HepG2 (cell line): Measurements from ENCODE around the gene ZNF514. TPM values are rescaled to one million over a fixed set of nuclear protein-coding genes. Genes with fewer than 3 reads are reported as not detected.

ENCODE experiments used
- CC2D1A ChIP-seq: sonication (generic); formaldehyde crosslinking; IDR thresholded peaks from 2 replicates; pipeline ENCODE4 v1.8.1; 2023; ENCODE audit warnings: mild to moderate bottlenecking, missing genetic modification reagents
- FIP1L1 ChIP-seq: fragments of 200-400 bp; formaldehyde crosslinking; IDR thresholded peaks from 2 replicates; pipeline ENCODE4 v1.6.1; 2018; ENCODE audit warnings: low read depth, mild to moderate bottlenecking, low read length, moderate library complexity, borderline replicate concordance; ENCODE audit not compliant: insufficient read depth
- PCBP1 ChIP-seq: fragments of 200-400 bp; formaldehyde crosslinking; IDR thresholded peaks from 2 replicates; pipeline ENCODE4 v1.6.1; 2017; ENCODE audit warnings: mild to moderate bottlenecking, low read depth, low read length, borderline replicate concordance
- ZNF446 ChIP-seq: sonication (generic); formaldehyde crosslinking; IDR thresholded peaks from 2 replicates; pipeline ENCODE4 v1.5.0; 2020; ENCODE audit warnings: mild to moderate bottlenecking, missing genetic modification reagents
- polyA plus RNA-seq, 8 experiments: library from polyadenylated mRNA; depleted of rRNA in 3 of 8; stranded (reverse) in 7 of 8; unstranded in 1 of 8; fragments of >200 nt; fragmentation: Illumina TruSeq in 4 of 8; extraction: Trizol in 4 of 8; gene quantifications; 2 replicates each; pipeline versions ENCODE4 v1.2.1 to v1.2.3, GENCODE V29; 2011 to 2016; ENCODE audit warnings: low read depth in 4 of 8, missing spikeins in 1 of 8, mixed read lengths in 1 of 8; ENCODE audit not compliant: insufficient read depth in 1 of 8
- total RNA-seq, 5 experiments: library from RNA; depleted of rRNA; stranded (reverse); fragments of >200 nt; fragmentation: Illumina TruSeq; extraction: Trizol; gene quantifications; 2 replicates each; pipeline ENCODE4 v1.2.3, GENCODE V29; 2016; ENCODE audit warnings: low read depth in 1 of 5
- TF ChIP-seq, protein P1 (sequence below): IDR thresholded peaks from 2 replicates; pipeline ENCODE4 v1.6.1; 2016; ENCODE audit warnings: missing biosample characterization, missing genetic modification reagents, low read depth
- TF ChIP-seq, protein P2 (sequence below): sonication (generic); formaldehyde crosslinking; IDR thresholded peaks from 2 replicates; pipeline ENCODE4 v1.5.0; 2020; ENCODE audit warnings: mild to moderate bottlenecking, missing genetic modification reagents
- TF ChIP-seq, protein P3 (sequence below): sonication (generic); formaldehyde crosslinking; IDR thresholded peaks from 2 replicates; pipeline ENCODE4 v1.8.0; 2022; ENCODE audit warnings: mild to moderate bottlenecking, missing genetic modification reagents; ENCODE audit not compliant: insufficient replicate concordance
- TF ChIP-seq, protein P4 (sequence below): sonication (generic); formaldehyde crosslinking; conservative IDR thresholded peaks from 2 replicates; pipeline ENCODE4 v1.4.0; 2020; ENCODE audit warnings: missing genetic modification reagents
- TF ChIP-seq, protein P5 (sequence below): sonication (generic); formaldehyde crosslinking; IDR thresholded peaks from 2 replicates; pipeline ENCODE4 v1.4.0; 2020; ENCODE audit warnings: missing genetic modification reagents
- TF ChIP-seq, protein P6 (sequence below): sonication (generic); formaldehyde crosslinking; IDR thresholded peaks from 2 replicates; pipeline ENCODE4 v1.8.1; 2023; ENCODE audit warnings: mild to moderate bottlenecking, inconsistent platforms, moderate library complexity, missing genetic modification reagents, borderline replicate concordance
- TF ChIP-seq, protein P7 (sequence below): sonication (generic); formaldehyde crosslinking; IDR thresholded peaks from 2 replicates; pipeline ENCODE4 v1.4.0; 2020; ENCODE audit warnings: mild to moderate bottlenecking, missing genetic modification reagents
- TF ChIP-seq, protein P8 (sequence below), 2 experiments: sonication (generic) in 1 of 2; formaldehyde crosslinking in 1 of 2; IDR thresholded peaks; 2 replicates each; pipeline versions ENCODE4 v1.5.1 to v1.6.1; 2011 to 2020; ENCODE audit warnings: borderline replicate concordance in 1 of 2, low read depth in 1 of 2, low read length in 1 of 2, mild to moderate bottlenecking in 1 of 2, missing genetic modification reagents in 1 of 2, moderate library complexity in 1 of 2

The ZNF514 gene
- total and polyA plus RNA-seq, 2 of the 13 experiments (the other 11 are each of a cell fraction or from before 2014, with no cell fraction given), result 15.2 to 18.7 TPM

DNA sequence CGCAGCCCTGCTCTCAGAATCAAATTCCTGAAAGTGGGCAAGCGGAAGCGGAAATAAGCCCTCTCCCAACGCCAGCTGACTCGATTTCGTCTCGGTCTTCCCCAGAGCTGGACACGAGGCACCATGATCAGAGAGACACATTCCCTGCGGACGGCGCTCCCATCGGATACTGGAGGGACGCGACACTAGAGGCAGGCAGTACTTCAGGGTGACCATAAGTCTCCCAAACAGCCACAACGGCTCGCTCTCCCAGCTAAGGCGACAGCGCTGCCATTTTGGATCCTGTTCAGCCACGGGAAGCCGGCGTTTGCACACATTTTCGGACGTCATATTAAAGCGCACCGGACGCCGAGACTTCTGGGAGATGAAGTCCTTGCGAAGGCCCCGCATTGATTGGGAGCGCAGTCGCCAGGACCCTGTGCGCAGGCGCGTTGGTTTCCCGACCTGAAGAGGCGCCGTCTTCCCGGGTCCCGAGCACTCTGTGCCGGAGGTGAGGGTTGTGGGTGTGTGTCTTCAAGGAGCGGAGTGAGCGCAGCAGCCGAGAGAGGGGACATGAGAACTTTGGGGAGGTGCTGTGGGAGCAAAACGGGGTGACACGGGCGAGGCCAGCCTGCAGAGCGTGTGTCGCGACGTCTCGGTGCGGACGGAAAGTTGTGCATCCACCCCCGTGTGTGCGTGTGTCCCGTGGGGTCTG is 5.9 kb upstream of the ZNF514 start, which contains the start of gene ZNF2 (continued):
- TF ChIP-seq, protein P1, sequence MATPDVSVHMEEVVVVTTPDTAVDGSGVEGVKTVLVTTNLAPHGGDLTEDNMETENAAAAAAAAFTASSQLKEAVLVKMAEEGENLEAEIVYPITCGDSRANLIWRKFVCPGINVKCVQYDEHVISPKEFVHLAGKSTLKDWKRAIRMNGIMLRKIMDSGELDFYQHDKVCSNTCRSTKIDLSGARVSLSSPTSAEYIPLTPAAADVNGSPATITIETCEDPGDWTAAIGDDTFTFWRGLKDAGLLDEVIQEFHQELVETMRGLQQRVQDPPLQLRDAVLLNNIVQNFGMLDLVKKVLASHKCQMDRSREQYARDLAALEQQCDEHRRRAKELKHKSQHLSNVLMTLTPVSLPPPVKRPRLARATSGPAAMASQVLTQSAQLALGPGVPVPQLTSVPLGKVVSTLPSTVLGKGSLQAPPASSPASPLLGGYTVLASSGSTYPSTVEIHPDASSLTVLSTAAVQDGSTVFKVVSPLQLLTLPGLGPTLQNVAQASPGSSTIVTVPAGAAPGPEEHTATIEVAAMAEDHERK (CRISPR knock-in tag), result peak; percentile 51; the same call in 1 of the 2 replicates
- TF ChIP-seq, protein P2, sequence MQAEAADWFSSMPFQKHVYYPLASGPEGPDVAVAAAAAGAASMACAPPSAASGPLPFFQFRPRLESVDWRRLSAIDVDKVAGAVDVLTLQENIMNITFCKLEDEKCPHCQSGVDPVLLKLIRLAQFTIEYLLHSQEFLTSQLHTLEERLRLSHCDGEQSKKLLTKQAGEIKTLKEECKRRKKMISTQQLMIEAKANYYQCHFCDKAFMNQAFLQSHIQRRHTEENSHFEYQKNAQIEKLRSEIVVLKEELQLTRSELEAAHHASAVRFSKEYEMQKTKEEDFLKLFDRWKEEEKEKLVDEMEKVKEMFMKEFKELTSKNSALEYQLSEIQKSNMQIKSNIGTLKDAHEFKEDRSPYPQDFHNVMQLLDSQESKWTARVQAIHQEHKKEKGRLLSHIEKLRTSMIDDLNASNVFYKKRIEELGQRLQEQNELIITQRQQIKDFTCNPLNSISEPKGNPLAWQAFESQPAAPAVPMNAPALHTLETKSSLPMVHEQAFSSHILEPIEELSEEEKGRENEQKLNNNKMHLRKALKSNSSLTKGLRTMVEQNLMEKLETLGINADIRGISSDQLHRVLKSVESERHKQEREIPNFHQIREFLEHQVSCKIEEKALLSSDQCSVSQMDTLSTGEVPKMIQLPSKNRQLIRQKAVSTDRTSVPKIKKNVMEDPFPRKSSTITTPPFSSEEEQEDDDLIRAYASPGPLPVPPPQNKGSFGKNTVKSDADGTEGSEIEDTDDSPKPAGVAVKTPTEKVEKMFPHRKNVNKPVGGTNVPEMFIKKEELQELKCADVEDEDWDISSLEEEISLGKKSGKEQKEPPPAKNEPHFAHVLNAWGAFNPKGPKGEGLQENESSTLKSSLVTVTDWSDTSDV (CRISPR knock-in tag), result peak; percentile 89
- TF ChIP-seq PCBP1 (peak; percentile 89; the same call in 1 of the 2 replicates), ZNF446 (0 out of 2 replicates have a peak, but pooled peaks have one; percentile 49), CC2D1A (CRISPR knock-in tag) (no peak), FIP1L1 (no peak; the same call in 1 of the 2 replicates)
- TF ChIP-seq, protein P3, sequence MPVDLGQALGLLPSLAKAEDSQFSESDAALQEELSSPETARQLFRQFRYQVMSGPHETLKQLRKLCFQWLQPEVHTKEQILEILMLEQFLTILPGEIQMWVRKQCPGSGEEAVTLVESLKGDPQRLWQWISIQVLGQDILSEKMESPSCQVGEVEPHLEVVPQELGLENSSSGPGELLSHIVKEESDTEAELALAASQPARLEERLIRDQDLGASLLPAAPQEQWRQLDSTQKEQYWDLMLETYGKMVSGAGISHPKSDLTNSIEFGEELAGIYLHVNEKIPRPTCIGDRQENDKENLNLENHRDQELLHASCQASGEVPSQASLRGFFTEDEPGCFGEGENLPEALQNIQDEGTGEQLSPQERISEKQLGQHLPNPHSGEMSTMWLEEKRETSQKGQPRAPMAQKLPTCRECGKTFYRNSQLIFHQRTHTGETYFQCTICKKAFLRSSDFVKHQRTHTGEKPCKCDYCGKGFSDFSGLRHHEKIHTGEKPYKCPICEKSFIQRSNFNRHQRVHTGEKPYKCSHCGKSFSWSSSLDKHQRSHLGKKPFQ (CRISPR knock-in tag), result no peak
- TF ChIP-seq, protein P4, sequence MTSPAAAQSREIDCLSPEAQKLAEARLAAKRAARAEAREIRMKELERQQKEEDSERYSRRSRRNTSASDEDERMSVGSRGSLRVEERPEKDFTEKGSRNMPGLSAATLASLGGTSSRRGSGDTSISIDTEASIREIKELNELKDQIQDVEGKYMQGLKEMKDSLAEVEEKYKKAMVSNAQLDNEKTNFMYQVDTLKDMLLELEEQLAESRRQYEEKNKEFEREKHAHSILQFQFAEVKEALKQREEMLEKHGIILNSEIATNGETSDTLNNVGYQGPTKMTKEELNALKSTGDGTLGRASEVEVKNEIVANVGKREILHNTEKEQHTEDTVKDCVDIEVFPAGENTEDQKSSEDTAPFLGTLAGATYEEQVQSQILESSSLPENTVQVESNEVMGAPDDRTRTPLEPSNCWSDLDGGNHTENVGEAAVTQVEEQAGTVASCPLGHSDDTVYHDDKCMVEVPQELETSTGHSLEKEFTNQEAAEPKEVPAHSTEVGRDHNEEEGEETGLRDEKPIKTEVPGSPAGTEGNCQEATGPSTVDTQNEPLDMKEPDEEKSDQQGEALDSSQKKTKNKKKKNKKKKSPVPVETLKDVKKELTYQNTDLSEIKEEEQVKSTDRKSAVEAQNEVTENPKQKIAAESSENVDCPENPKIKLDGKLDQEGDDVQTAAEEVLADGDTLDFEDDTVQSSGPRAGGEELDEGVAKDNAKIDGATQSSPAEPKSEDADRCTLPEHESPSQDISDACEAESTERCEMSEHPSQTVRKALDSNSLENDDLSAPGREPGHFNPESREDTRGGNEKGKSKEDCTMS (CRISPR knock-in tag), result no peak
- TF ChIP-seq, protein P5, sequence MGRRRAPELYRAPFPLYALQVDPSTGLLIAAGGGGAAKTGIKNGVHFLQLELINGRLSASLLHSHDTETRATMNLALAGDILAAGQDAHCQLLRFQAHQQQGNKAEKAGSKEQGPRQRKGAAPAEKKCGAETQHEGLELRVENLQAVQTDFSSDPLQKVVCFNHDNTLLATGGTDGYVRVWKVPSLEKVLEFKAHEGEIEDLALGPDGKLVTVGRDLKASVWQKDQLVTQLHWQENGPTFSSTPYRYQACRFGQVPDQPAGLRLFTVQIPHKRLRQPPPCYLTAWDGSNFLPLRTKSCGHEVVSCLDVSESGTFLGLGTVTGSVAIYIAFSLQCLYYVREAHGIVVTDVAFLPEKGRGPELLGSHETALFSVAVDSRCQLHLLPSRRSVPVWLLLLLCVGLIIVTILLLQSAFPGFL (CRISPR knock-in tag), result no peak
- TF ChIP-seq, protein P6, sequence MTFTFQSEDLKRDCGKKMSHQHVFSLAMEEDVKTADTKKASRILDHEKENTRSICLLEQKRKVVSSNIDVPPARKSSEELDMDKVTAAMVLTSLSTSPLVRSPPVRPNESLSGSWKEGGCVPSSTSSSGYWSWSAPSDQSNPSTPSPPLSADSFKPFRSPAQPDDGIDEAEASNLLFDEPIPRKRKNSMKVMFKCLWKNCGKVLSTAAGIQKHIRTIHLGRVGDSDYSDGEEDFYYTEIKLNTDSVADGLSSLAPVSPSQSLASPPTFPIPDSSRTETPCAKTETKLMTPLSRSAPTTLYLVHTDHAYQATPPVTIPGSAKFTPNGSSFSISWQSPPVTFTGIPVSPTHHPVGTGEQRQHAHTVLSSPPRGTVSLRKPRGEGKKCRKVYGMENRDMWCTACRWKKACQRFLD (CRISPR knock-in tag), result peak; percentile 68; the same call in 1 of the 2 replicates
- TF ChIP-seq, protein P7, sequence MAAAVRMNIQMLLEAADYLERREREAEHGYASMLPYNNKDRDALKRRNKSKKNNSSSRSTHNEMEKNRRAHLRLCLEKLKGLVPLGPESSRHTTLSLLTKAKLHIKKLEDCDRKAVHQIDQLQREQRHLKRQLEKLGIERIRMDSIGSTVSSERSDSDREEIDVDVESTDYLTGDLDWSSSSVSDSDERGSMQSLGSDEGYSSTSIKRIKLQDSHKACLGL, result no peak
- TF ChIP-seq, protein P8, sequence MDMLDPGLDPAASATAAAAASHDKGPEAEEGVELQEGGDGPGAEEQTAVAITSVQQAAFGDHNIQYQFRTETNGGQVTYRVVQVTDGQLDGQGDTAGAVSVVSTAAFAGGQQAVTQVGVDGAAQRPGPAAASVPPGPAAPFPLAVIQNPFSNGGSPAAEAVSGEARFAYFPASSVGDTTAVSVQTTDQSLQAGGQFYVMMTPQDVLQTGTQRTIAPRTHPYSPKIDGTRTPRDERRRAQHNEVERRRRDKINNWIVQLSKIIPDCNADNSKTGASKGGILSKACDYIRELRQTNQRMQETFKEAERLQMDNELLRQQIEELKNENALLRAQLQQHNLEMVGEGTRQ (IDR thresholded peaks at IDR 0.05; ENCODE audit: low read depth, low read length), result no peak
- TF ChIP-seq, protein P8 (CRISPR knock-in tag; IDR thresholded peaks at IDR 0.05; ENCODE audit: borderline replicate concordance), result no peak
